ENCODE measurements around the gene CNP. TPM values are rescaled to one million over a fixed set of nuclear protein-coding genes. Genes with fewer than 3 reads are reported as not detected.
A peak's percentile ranks its signal among the peaks of the same experiment; 100 is the strongest.

CNP gene
- total and polyA plus RNA-seq, 2 of the 8 experiments (the other 6 are each of a cell fraction or from before 2014, with no cell fraction given): 21.9 to 60.6 TPM

- CTCF ChIA-PET (ENCODE audit: partially characterized antibody): interaction anchor here (6.5 kb wide), 1 partner anchor 9 kb away, joined by 60 read pairs; the partner anchor contains the start of gene CNP
- Histone ChIP-seq H2AFZ (ENCODE audit: low read length) (no peak overlapping the region), H4K20me1 (replicated peaks in 1 of 2; ENCODE audit: control insufficient read depth in 1 of 2, insufficient read depth in 2 of 2, low read length in 2 of 2) (peaks cover 2 to 19% of the 10 kb centered on the region in 2 experiments), H2BK5ac (ENCODE audit: low read depth, low read length) (no peak overlapping the region), H3K79me2 (ENCODE audit: control insufficient read depth in 1 of 2, insufficient read depth in 2 of 2, low read length in 2 of 2) (no peaks in the 10 kb centered on the region), H3K14ac (ENCODE audit: insufficient read length) (no peak overlapping the region), H3K9ac (replicated peaks in 1 of 4; ENCODE audit: extremely low read depth in 1 of 4, low read depth in 3 of 4, low read length in 3 of 4) (no peak overlapping the region), H3K27me3 (replicated peaks in 1 of 4; ENCODE audit: control insufficient read depth in 3 of 4, extremely low read depth in 1 of 4, insufficient read depth in 3 of 4, low read length in 3 of 4) (no peaks in the 10 kb centered on the region), H3K4me2 (ENCODE audit: insufficient read depth in 1 of 2, low read depth in 2 of 2, low read length in 2 of 2) (no peak overlapping the region), H4K5ac (ENCODE audit: insufficient read length, low read depth, low read length) (no peak overlapping the region), H3K23me2 (ENCODE audit: low read depth, low read length) (no peaks in the 10 kb centered on the region), H2BK20ac (ENCODE audit: low read length) (no peak overlapping the region), H4K8ac (ENCODE audit: extremely low read depth, insufficient read depth, low read length) (peak overlapping the region; percentile 86; the same call in 1 of the 2 replicates), H3K23ac (ENCODE audit: insufficient read length) (no peak overlapping the region), H3K4me3 (ENCODE audit: extremely low read depth in 1 of 4, insufficient read depth in 2 of 4, low read depth in 3 of 4, low read length in 4 of 4) (no peak overlapping the region), H3K4me1 (replicated peaks in 1 of 4; ENCODE audit: control insufficient read depth in 3 of 4, insufficient read depth in 4 of 4, low read length in 3 of 4) (peaks cover 0 to 1% (median 0%) of the 10 kb centered on the region in 4 experiments; a peak in 5 of 7 replicates), H4K91ac (replicated peaks; ENCODE audit: insufficient read length, low read length) (no peak overlapping the region), H3K56ac (replicated peaks; ENCODE audit: insufficient read length, low read depth, low read length) (no peak overlapping the region), H2BK15ac (ENCODE audit: low read length) (no peak overlapping the region), H3K4ac (replicated peaks; ENCODE audit: insufficient read length, low read depth, low read length) (no peak overlapping the region), H3K27ac (ENCODE audit: low read depth, low read length) (no peak overlapping the region), H2AK5ac (ENCODE audit: low read depth, low read length) (no peak overlapping the region), H3K9me3 (ENCODE audit: insufficient read depth in 2 of 2, low read depth in 1 of 2, low read length in 1 of 2) (no peaks in the 10 kb centered on the region), H3K18ac (ENCODE audit: extremely low read depth, low read length) (no peak overlapping the region), H3K79me1 (ENCODE audit: low read depth, low read length) (peaks cover 3% of the 10 kb centered on the region; the same call in 1 of the 2 replicates), H3K36me3 (ENCODE audit: control insufficient read depth in 2 of 4, insufficient read depth in 4 of 4, low read length in 3 of 4) (peaks cover 29 to 59% (median 55%) of the 10 kb centered on the region in 4 experiments), H2BK12ac (ENCODE audit: low read depth, low read length) (no peak overlapping the region), H2BK120ac (replicated peaks; ENCODE audit: low read depth, low read length) (no peak overlapping the region)
- POLR2A ChIA-PET (ENCODE audit: partially characterized antibody): interaction anchor here (0.7 to 1.9 kb wide), 10 partner anchors 10 to 108 kb away, joined by 3 to 6 read pairs (median 3); partner anchors contain the start of gene KLHL11
- WGBS, 2 experiments (ENCODE audit: extremely low coverage in 1 of 2, insufficient coverage in 1 of 2, insufficient read length in 1 of 2, insufficient replicate concordance in 2 of 2, low coverage in 1 of 2, low lambda C conversion rate in 2 of 2, missing lambda C conversion rate in 1 of 2): 95% methylated on average over 22 of the region's 22 CpGs; no CpG with 5 or more reads in 1 of the 2 experiments
- DNase-seq (ENCODE audit: low read depth in 1 of 2, low spot score in 2 of 2): no peak
- FAIRE-seq: no peak
- TF ChIP-seq SP4 (IDR thresholded peaks at IDR 0.05; ENCODE audit: low read length): no peak
- TF ChIP-seq POLR2AphosphoS5 (IDR thresholded peaks at IDR 0.05; ENCODE audit: low read depth, low read length): 0 out of 2 replicates have a peak, but pooled peaks have one; percentile 20
- TF ChIP-seq ASH2L (IDR thresholded peaks at IDR 0.05; ENCODE audit: low read length): no peak
- no peak for TF ChIP-seq TCF12 (IDR thresholded peaks at IDR 0.05; ENCODE audit: low read depth, low read length)
Measured at GRCh38 chr17:41972571-41973407, 6.2 kb downstream of the CNP start.

Measured in H1 (cell line).